ENCODE results near the gene USP35.

DNA sequence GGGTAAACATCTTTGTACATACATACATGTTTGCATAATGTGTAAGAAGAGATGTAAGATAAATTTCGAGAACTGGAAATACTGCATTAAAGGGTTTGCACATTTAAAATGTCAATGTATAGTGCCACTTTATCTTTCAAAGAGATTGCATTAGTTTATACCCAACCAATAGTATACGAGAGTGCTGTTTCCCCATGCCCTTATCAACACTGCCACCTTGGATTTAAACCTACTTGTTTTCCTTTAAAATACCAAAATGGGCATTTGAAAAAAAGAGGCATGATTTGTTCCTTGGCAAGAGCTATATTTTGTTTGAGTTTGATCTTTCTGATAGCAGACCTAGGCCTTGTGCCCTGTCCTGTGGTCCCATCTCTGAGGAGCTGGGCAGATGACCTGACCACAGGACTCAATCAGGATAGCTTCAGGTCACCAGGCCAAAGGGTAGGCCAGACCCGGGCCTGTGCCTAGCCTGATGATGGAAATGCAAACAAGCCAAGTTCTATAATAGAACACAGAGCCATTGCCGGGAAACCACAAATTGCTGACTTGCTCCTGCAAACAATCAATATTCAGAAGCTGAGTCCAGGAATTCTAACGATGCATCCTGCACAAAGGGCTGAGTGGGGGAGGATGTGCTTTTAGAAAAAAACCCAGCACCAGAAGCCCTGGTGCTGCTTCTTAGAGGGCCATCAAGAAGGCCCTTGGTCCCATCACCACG lies 32.4 kb upstream of the USP35 start:
- TF ChIP-seq YY1 (IDR thresholded peaks at IDR 0.05; ENCODE audit: low read depth), result no peak
- no peak for TF ChIP-seq CREB1 (IDR thresholded peaks at IDR 0.05; ENCODE audit: low read depth)
- TF ChIP-seq, protein P1, sequence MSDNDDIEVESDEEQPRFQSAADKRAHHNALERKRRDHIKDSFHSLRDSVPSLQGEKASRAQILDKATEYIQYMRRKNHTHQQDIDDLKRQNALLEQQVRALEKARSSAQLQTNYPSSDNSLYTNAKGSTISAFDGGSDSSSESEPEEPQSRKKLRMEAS (IDR thresholded peaks at IDR 0.05), result no peak
- TF ChIP-seq EP300 (IDR thresholded peaks at IDR 0.05; ENCODE audit: borderline replicate concordance), result no peak
- TF ChIP-seq EGR1 (IDR thresholded peaks at IDR 0.05), result no peak
- no peak for TF ChIP-seq CEBPB (IDR thresholded peaks at IDR 0.05)
- no peak for TF ChIP-seq RAD21 (IDR thresholded peaks at IDR 0.05; ENCODE audit: low read depth)
